H9 (cell line): Measurements from ENCODE around the gene ARR3. TPM values are rescaled to one million over a fixed set of nuclear protein-coding genes. Genes with fewer than 3 reads are reported as not detected.

Source experiments
- DNase-seq: peaks from one replicate; pipeline ENCODE4 v3.0.0-alpha.2; 2017
- H2AFZ ChIP-seq: one replicate; pipeline ENCODE4 v1.6.1; 2013; ENCODE audit warnings: mild to moderate bottlenecking, low read length, control low read depth, moderate library complexity
- H2AK5ac ChIP-seq: 2 replicates; pipeline ENCODE4 v1.6.1; 2013; ENCODE audit warnings: low read length, control low read depth, mixed read lengths; ENCODE audit not compliant: insufficient read length
- H2BK120ac ChIP-seq: one replicate; pipeline ENCODE4 v1.6.1; 2013; ENCODE audit warnings: low read depth, mild to moderate bottlenecking, low read length, control low read depth, inconsistent platforms; ENCODE audit not compliant: poor library complexity, severe bottlenecking
- H2BK12ac ChIP-seq: 2 replicates; pipeline ENCODE4 v1.6.1; 2013; ENCODE audit warnings: low read length, control low read depth, mixed read lengths, low read depth; ENCODE audit not compliant: insufficient read length
- H2BK15ac ChIP-seq: 2 replicates; pipeline ENCODE4 v1.6.1; 2013; ENCODE audit warnings: low read depth, low read length, control low read depth
- H2BK20ac ChIP-seq: one replicate; pipeline ENCODE4 v1.6.1; 2013; ENCODE audit warnings: low read depth, mild to moderate bottlenecking, low read length, control low read depth, inconsistent platforms; ENCODE audit not compliant: poor library complexity, severe bottlenecking
- H2BK5ac ChIP-seq: 2 replicates; pipeline ENCODE4 v1.6.1; 2013; ENCODE audit warnings: low read length, control low read depth, mixed read lengths; ENCODE audit not compliant: insufficient read length
- H3K14ac ChIP-seq: 2 replicates; pipeline ENCODE4 v1.6.1; 2013; ENCODE audit warnings: low read length, control low read depth; ENCODE audit not compliant: insufficient read depth
- H3K18ac ChIP-seq: 2 replicates; pipeline ENCODE4 v1.6.1; 2013; ENCODE audit warnings: low read depth, mild to moderate bottlenecking, mixed read lengths, low read length, control low read depth; ENCODE audit not compliant: insufficient read length
- H3K23ac ChIP-seq: 2 replicates; pipeline ENCODE4 v1.6.1; 2013; ENCODE audit warnings: low read length, control low read depth, mixed read lengths, low read depth; ENCODE audit not compliant: insufficient read length
- H3K23me2 ChIP-seq: 2 replicates; pipeline ENCODE4 v1.6.1; 2013; ENCODE audit warnings: low read depth, mild to moderate bottlenecking, mixed read lengths, low read length, control low read depth; ENCODE audit not compliant: insufficient read length, poor library complexity, severe bottlenecking
- H3K27ac ChIP-seq: 2 replicates; pipeline ENCODE4 v1.5.1; 2013; ENCODE audit warnings: low read length, control low read depth, mixed read lengths, low read depth; ENCODE audit not compliant: insufficient read length
- H3K27me3 ChIP-seq: 2 replicates; pipeline ENCODE4 v1.6.1; 2013; ENCODE audit warnings: low read length, control low read depth, inconsistent platforms; ENCODE audit not compliant: insufficient read depth
- H3K4ac ChIP-seq: 2 replicates; pipeline ENCODE4 v1.6.1; 2013; ENCODE audit warnings: low read depth, mild to moderate bottlenecking, control low read depth, inconsistent platforms, low read length, moderate library complexity
- H3K4me1 ChIP-seq: 2 replicates; pipeline ENCODE4 v1.6.1; 2013; ENCODE audit warnings: low read length, control low read depth, inconsistent platforms; ENCODE audit not compliant: insufficient read depth
- H3K4me2 ChIP-seq: 2 replicates; pipeline ENCODE4 v1.6.1; 2013; ENCODE audit warnings: low read length, control low read depth, mixed read lengths; ENCODE audit not compliant: insufficient read length, insufficient read depth
- H3K56ac ChIP-seq: 2 replicates; pipeline ENCODE4 v1.6.1; 2013; ENCODE audit warnings: low read depth, mild to moderate bottlenecking, mixed read lengths, low read length, control low read depth; ENCODE audit not compliant: insufficient read length
- H3K79me1 ChIP-seq: 2 replicates; pipeline ENCODE4 v1.6.1; 2013; ENCODE audit warnings: low read depth, mild to moderate bottlenecking, moderate library complexity, low read length, control low read depth, inconsistent platforms; ENCODE audit not compliant: insufficient read depth, poor library complexity, severe bottlenecking
- H3K79me2 ChIP-seq: 2 replicates; pipeline ENCODE4 v1.6.1; 2013; ENCODE audit warnings: low read length, control low read depth, inconsistent platforms; ENCODE audit not compliant: insufficient read depth
- H3K9ac ChIP-seq: 2 replicates; pipeline ENCODE4 v1.6.1; 2013; ENCODE audit warnings: low read length, control low read depth, mixed read lengths; ENCODE audit not compliant: insufficient read length; ENCODE audit errors: extremely low read depth
- H3K9me3 ChIP-seq: one replicate; pipeline ENCODE4 v1.6.1; 2013; ENCODE audit warnings: low read depth, low read length, inconsistent platforms; ENCODE audit not compliant: control insufficient read depth
- H3T11ph ChIP-seq: one replicate; pipeline ENCODE4 v1.6.1; 2013; ENCODE audit warnings: mild to moderate bottlenecking, low read length, control low read depth, inconsistent platforms
- H4K20me1 ChIP-seq: one replicate; pipeline ENCODE4 v1.6.1; 2013; ENCODE audit not compliant: control insufficient read depth, insufficient read length, insufficient read depth
- H4K5ac ChIP-seq: 2 replicates; pipeline ENCODE4 v1.6.1; 2013; ENCODE audit warnings: low read depth, mild to moderate bottlenecking, mixed read lengths, low read length, control low read depth; ENCODE audit not compliant: insufficient read length
- H4K8ac ChIP-seq: replicated peaks from 2 replicates; pipeline ENCODE4 v1.6.1; 2013; ENCODE audit warnings: low read length, control low read depth, mixed read lengths, low read depth; ENCODE audit not compliant: insufficient read length
- H4K91ac ChIP-seq: 2 replicates; pipeline ENCODE4 v1.6.1; 2013; ENCODE audit warnings: low read depth, mild to moderate bottlenecking, moderate library complexity, mixed read lengths, low read length, control low read depth; ENCODE audit not compliant: insufficient read length
- H3K27ac Mint-ChIP-seq, 3 experiments: 2 replicates in 2 of 3; 3 replicates in 1 of 3; pipeline ENCODE4 v1.8.0; 2020 to 2021; ENCODE audit warnings: mixed read lengths in 3 of 3, mild to moderate bottlenecking in 1 of 3, moderate library complexity in 1 of 3
- H3K27me3 Mint-ChIP-seq: 2 replicates; pipeline ENCODE4 v1.8.0; 2021; ENCODE audit warnings: low read depth, mild to moderate bottlenecking, moderate library complexity, mixed read lengths
- H3K36me3 Mint-ChIP-seq, 3 experiments: 2 replicates in 2 of 3; 3 replicates in 1 of 3; pipeline ENCODE4 v1.8.0; 2020 to 2021; ENCODE audit warnings: low read depth in 3 of 3, mixed read lengths in 3 of 3; ENCODE audit not compliant: insufficient read depth in 1 of 3
- H3K4me1 Mint-ChIP-seq, 2 experiments: 2 replicates each; pipeline ENCODE4 v1.8.0; 2020; ENCODE audit warnings: mixed read lengths in 2 of 2
- H3K4me3 Mint-ChIP-seq, 2 experiments: 2 replicates in 1 of 2; 3 replicates in 1 of 2; pipeline ENCODE4 v1.8.0; 2020 to 2021; ENCODE audit warnings: mild to moderate bottlenecking in 2 of 2, mixed read lengths in 2 of 2, moderate library complexity in 1 of 2
- H3K9me3 Mint-ChIP-seq, 2 experiments: 2 replicates in 1 of 2; 3 replicates in 1 of 2; pipeline ENCODE4 v1.8.0; 2020; ENCODE audit warnings: mild to moderate bottlenecking in 2 of 2, mixed read lengths in 2 of 2, moderate library complexity in 1 of 2
- CTCF ChIP-seq: fragments of 200-600 bp; sonication (generic); conservative IDR thresholded peaks from 3 replicates; pipeline ENCODE4 v1.8.0; 2021; ENCODE audit warnings: antibody characterized with exemption, mild to moderate bottlenecking
- WGBS: extraction: QIAGEN DNeasy Blood & Tissue Kit; methylation state at CpG from one replicate; pipeline ENCODE4 v1.1.7; 2013; ENCODE audit warnings: missing lambda C conversion rate, low lambda C conversion rate, mixed read lengths; ENCODE audit not compliant: insufficient read length; ENCODE audit errors: extremely low coverage; 5-methylcytosine and 5-hydroxymethylcytosine counted together
- total RNA-seq: library from RNA; stranded (reverse); gene quantifications from 2 replicates; pipeline ENCODE4 v1.2.1, GENCODE V29; 2021

The ARR3 gene
- total RNA-seq, 1 experiment from 2014 or later, result not detected

GRCh38 chrX:70226687-70227086 is 41.4 kb upstream of the ARR3 start:
- H3K23me2 ChIP-seq, result no peaks in the 10 kb centered on the region
- TF ChIP-seq CTCF, result no peak
- no peak overlapping the region for H3K14ac ChIP-seq
- no peaks in the 10 kb centered on the region for H4K20me1 ChIP-seq
- H3K9ac ChIP-seq, result no peak overlapping the region
- H3K27me3 Mint-ChIP-seq, result no peaks in the 10 kb centered on the region
- H3K4ac ChIP-seq, result no peak overlapping the region
- H3K27ac Mint-ChIP-seq, result no peak overlapping the region
- no peak overlapping the region for H3T11ph ChIP-seq
- no peak overlapping the region for H2BK15ac ChIP-seq
- WGBS, result no CpG with 5 or more reads among the region's 2 CpGs
- H4K8ac ChIP-seq, result no peak overlapping the region
- no peak overlapping the region for H3K23ac ChIP-seq
- peaks cover 49 to 72% of the 10 kb centered on the region in 2 experiments for H3K9me3 Mint-ChIP-seq
- no peaks in the 10 kb centered on the region for H3K79me2 ChIP-seq
- no peak overlapping the region for H2AFZ ChIP-seq
- no peak overlapping the region for H3K27ac ChIP-seq
- H3K4me1 ChIP-seq, result no peaks in the 10 kb centered on the region
- H4K5ac ChIP-seq, result no peak overlapping the region
- no peak overlapping the region for H2BK12ac ChIP-seq
- H3K36me3 Mint-ChIP-seq, result no peaks in the 10 kb centered on the region; a peak in 1 of 7 replicates
- H3K56ac ChIP-seq, result no peak overlapping the region
- H2BK20ac ChIP-seq, result no peak overlapping the region
- no peak overlapping the region for H4K91ac ChIP-seq
- no peak overlapping the region for H2BK120ac ChIP-seq
- H3K4me2 ChIP-seq, result no peak overlapping the region
- H2AK5ac ChIP-seq, result no peak overlapping the region
- peaks cover 18% of the 10 kb centered on the region for H3K9me3 ChIP-seq
- H3K79me1 ChIP-seq, result no peaks in the 10 kb centered on the region
- H3K4me3 Mint-ChIP-seq, result no peak overlapping the region
- no peak overlapping the region for H3K18ac ChIP-seq
- H3K27me3 ChIP-seq, result no peaks in the 10 kb centered on the region
- no peaks in the 10 kb centered on the region for H3K4me1 Mint-ChIP-seq
- DNase-seq, result no peak
- no peak overlapping the region for H2BK5ac ChIP-seq
